ENCODE results near the gene SPOCK1. TPM values are rescaled to one million over a fixed set of nuclear protein-coding genes. Genes with fewer than 3 reads are reported as not detected.

Gene SPOCK1
- total RNA-seq, 1 donor from 2014 or later = 43.4 TPM

- intact Hi-C loops (cut with DNase I) = loop anchor here (10.0 kb wide), 1 partner anchor 246 kb away; no protein-coding TSS in a partner anchor
- DNase-seq (ENCODE audit: low spot score) = no peak
Observed at GRCh38 chr5:137051161-137051560, 448.0 kb downstream of the SPOCK1 start.

GRCh38 chr5:137040641-137041340, 458.3 kb downstream of the SPOCK1 start:
- intact Hi-C loops (cut with DNase I) = no loop called here
- no peak for DNase-seq (ENCODE audit: low spot score)

- no peak for DNase-seq (ENCODE audit: low spot score)
- intact Hi-C loops (cut with DNase I) = no loop called here
Observed at GRCh38 chr5:137040024-137040423, 459.1 kb downstream of the SPOCK1 start.

- intact Hi-C loops (cut with DNase I) = no loop called here
- no peak for DNase-seq (ENCODE audit: low spot score)
Observed at GRCh38 chr5:137037848-137038247, 461.3 kb downstream of the SPOCK1 start.

GRCh38 chr5:137036640-137037039, 462.5 kb downstream of the SPOCK1 start:
- no peak for DNase-seq (ENCODE audit: low spot score)
- intact Hi-C loops (cut with DNase I) = no loop called here

GRCh38 chr5:137035480-137035878, 463.6 kb downstream of the SPOCK1 start:
- DNase-seq (ENCODE audit: low spot score) = no peak
- intact Hi-C loops (cut with DNase I) = no loop called here

GRCh38 chr5:137034764-137035479, 464.2 kb downstream of the SPOCK1 start:
- intact Hi-C loops (cut with DNase I) = no loop called here
- no peak for DNase-seq (ENCODE audit: low spot score)

GRCh38 chr5:137034213-137034612, 464.9 kb downstream of the SPOCK1 start:
- intact Hi-C loops (cut with DNase I) = no loop called here
- no peak for DNase-seq (ENCODE audit: low spot score)

- DNase-seq (ENCODE audit: low spot score) = no peak
- intact Hi-C loops (cut with DNase I) = no loop called here
Observed at GRCh38 chr5:137032929-137033328, 466.2 kb downstream of the SPOCK1 start.

GRCh38 chr5:137027758-137028157, 471.4 kb downstream of the SPOCK1 start:
- DNase-seq (ENCODE audit: low spot score) = no peak
- intact Hi-C loops (cut with DNase I) = no loop called here

GRCh38 chr5:137026296-137026695, 472.8 kb downstream of the SPOCK1 start:
- intact Hi-C loops (cut with DNase I) = no loop called here
- no peak for DNase-seq (ENCODE audit: low spot score)

- DNase-seq (ENCODE audit: low spot score) = no peak
- intact Hi-C loops (cut with DNase I) = no loop called here
Observed at GRCh38 chr5:137024044-137024443, 475.1 kb downstream of the SPOCK1 start.

GRCh38 chr5:137023371-137023770, 475.8 kb downstream of the SPOCK1 start:
- intact Hi-C loops (cut with DNase I) = no loop called here
- DNase-seq (ENCODE audit: low spot score) = no peak

GRCh38 chr5:137022725-137023124, 476.4 kb downstream of the SPOCK1 start:
- intact Hi-C loops (cut with DNase I) = no loop called here
- no peak for DNase-seq (ENCODE audit: low spot score)

- DNase-seq (ENCODE audit: low spot score) = no peak
- intact Hi-C loops (cut with DNase I) = no loop called here
Observed at GRCh38 chr5:137022043-137022442, 477.1 kb downstream of the SPOCK1 start.

- DNase-seq (ENCODE audit: low spot score) = no peak
- intact Hi-C loops (cut with DNase I) = no loop called here
Observed at GRCh38 chr5:137019229-137019628, 479.9 kb downstream of the SPOCK1 start.

- no peak for DNase-seq (ENCODE audit: low spot score)
- intact Hi-C loops (cut with DNase I) = no loop called here
Observed at GRCh38 chr5:137016783-137017324, 482.3 kb downstream of the SPOCK1 start.

- no peak for DNase-seq (ENCODE audit: low spot score)
- intact Hi-C loops (cut with DNase I) = no loop called here
Observed at GRCh38 chr5:137015540-137016116, 483.5 kb downstream of the SPOCK1 start.

GRCh38 chr5:137014731-137015130, 484.4 kb downstream of the SPOCK1 start:
- intact Hi-C loops (cut with DNase I) = no loop called here
- DNase-seq (ENCODE audit: low spot score) = no peak

GRCh38 chr5:137010226-137010625, 488.9 kb downstream of the SPOCK1 start:
- intact Hi-C loops (cut with DNase I) = no loop called here

GRCh38 chr5:137004279-137004678, 494.8 kb downstream of the SPOCK1 start:
- intact Hi-C loops (cut with DNase I) = no loop called here

More at GRCh38 chr5:137010226-137010625, 488.9 kb downstream of the SPOCK1 start:
- DNase-seq (ENCODE audit: low spot score) = no peak

More at GRCh38 chr5:137004279-137004678, 494.8 kb downstream of the SPOCK1 start:
- no peak for DNase-seq (ENCODE audit: low spot score)
